ENCODE results near the gene GIMAP8.

Gene GIMAP8

GRCh38 chr7:150408393-150409299, 41.8 kb upstream of the GIMAP8 start:
- no peaks in the 10 kb centered on the region for H3K9me3 Mint-ChIP-seq
- H3K4me3 Mint-ChIP-seq: peak overlapping the region; percentile 63
- H3K27ac Mint-ChIP-seq: peak overlapping the region; percentile 93
- H3K4me1 Mint-ChIP-seq: peaks cover 63% of the 10 kb centered on the region
- ATAC-seq: peak; percentile 81
- peaks cover 53% of the 10 kb centered on the region for H3K36me3 Mint-ChIP-seq
- H3K27me3 Mint-ChIP-seq: no peaks in the 10 kb centered on the region

- ATAC-seq: no peak
- peaks cover 57% of the 10 kb centered on the region for H3K4me1 Mint-ChIP-seq
- no peaks in the 10 kb centered on the region for H3K9me3 Mint-ChIP-seq
- peak overlapping the region; percentile 63 for H3K4me3 Mint-ChIP-seq
- no peaks in the 10 kb centered on the region for H3K27me3 Mint-ChIP-seq
- peak overlapping the region; percentile 93 for H3K27ac Mint-ChIP-seq
- peaks cover 53% of the 10 kb centered on the region for H3K36me3 Mint-ChIP-seq
These were observed 41.0 kb upstream of the GIMAP8 start for GRCh38 chr7:150409300-150410030.

DNA sequence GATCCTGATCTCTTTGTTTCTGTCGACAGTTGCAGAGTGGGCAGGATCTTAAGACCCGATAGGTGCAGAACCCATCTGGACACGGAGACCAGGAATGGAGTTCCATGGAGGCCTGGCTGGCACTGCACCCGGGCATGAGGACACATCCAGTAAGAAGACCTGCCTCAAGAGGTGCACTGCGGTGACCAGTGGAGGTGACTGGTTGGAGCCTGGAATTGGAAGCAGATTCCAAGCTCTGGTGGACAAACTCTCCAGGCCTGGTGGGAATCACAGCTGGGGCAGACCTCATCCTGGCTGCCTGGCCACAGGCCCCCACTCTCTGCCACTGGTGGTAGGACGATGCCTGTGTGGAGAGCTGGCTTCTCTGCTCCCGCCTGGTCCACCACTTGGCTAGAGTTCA, 40.3 kb upstream of the GIMAP8 start:
- H3K4me1 Mint-ChIP-seq: peaks cover 58% of the 10 kb centered on the region
- peaks cover 53% of the 10 kb centered on the region for H3K36me3 Mint-ChIP-seq
- no peaks in the 10 kb centered on the region for H3K9me3 Mint-ChIP-seq
- no peak overlapping the region for H3K4me3 Mint-ChIP-seq
- H3K27ac Mint-ChIP-seq: no peak overlapping the region
- no peak for ATAC-seq
- no peaks in the 10 kb centered on the region for H3K27me3 Mint-ChIP-seq

DNA sequence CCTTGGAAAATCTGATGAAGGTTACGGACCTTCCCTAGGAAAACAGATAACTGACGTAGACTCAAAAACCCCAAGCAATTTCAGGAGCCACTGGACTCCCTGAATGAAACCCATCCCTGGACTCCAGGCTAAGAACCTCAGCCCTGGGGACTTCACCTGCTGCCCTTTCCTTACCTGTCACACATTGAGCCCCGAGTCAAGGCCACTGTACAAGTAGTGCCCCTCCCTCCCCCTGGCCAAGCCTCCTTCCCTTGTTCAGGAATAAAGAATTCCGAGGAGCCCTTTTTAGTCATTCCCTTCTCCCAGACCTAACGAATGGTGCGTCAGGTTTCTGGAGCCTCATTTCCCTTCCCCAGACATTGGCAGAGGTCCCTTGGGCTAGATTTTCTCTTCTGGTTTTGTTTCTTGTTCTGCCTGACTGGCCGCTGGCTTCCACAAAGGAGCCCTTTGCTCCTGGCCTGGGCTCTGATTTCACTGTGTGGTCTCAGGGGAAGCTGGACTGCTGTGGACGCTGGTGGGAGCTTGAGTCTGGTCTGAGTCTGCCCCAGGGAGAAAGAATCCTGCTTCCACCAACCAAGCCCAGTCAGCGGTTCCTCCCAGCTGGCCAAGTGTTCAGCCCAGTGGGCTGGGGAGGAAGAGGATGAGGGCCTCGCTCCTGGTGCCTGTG, 39.6 kb upstream of the GIMAP8 start:
- ATAC-seq: no peak
- Mint-ChIP-seq H3K9me3 (no peaks in the 10 kb centered on the region), H3K27me3 (no peaks in the 10 kb centered on the region), H3K4me1 (peaks cover 53% of the 10 kb centered on the region), H3K4me3 (no peak overlapping the region), H3K27ac (no peak overlapping the region), H3K36me3 (peaks cover 48% of the 10 kb centered on the region)

DNA sequence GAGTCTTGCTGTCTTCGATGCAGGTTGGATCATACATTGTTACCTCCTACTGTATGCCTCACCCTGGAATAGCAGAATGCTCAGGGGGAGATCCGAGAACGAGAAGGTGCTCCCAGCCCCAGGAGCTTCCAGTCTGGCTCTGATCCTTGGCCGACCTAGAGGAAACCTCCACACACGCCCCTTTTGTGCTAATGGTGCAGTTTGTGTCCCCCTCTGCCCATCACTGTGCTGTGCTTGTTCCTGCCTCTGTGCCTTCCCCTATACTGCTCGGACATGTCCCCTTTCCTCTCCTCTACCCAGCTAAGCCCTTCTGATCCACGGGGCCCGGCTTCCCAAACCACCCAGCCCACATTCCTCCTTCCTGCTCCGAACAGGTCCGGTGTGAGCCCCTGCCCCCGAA, 38.8 kb upstream of the GIMAP8 start:
- H3K27me3 Mint-ChIP-seq: no peaks in the 10 kb centered on the region
- no peak overlapping the region for H3K4me3 Mint-ChIP-seq
- peak overlapping the region; percentile 8 for H3K27ac Mint-ChIP-seq
- no peaks in the 10 kb centered on the region for H3K9me3 Mint-ChIP-seq
- ATAC-seq: no peak
- peaks cover 45% of the 10 kb centered on the region for H3K36me3 Mint-ChIP-seq
- peaks cover 46% of the 10 kb centered on the region for H3K4me1 Mint-ChIP-seq

DNA sequence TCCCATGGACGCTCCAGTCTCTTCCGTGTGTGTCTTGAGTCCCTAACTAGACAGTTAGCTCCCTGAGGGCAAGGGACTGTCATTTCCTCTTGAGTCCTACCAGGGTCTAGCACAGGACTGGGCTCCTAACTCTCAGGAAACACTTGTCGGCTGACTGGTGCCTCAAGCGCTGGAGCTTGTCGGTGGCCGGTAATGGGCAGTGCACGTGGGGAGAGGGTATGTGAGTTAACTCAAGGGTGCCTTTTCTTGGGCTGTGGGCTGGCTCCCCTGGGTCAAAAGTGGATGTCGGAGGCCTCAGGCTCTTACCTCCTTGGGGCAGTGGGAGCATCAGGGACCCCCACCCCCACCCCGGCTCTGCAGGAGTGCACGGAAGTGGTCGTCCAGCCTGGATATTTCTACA, 38.4 kb upstream of the GIMAP8 start:
- Mint-ChIP-seq H3K27ac (peak overlapping the region; percentile 8), H3K4me1 (peaks cover 43% of the 10 kb centered on the region)

DNA sequence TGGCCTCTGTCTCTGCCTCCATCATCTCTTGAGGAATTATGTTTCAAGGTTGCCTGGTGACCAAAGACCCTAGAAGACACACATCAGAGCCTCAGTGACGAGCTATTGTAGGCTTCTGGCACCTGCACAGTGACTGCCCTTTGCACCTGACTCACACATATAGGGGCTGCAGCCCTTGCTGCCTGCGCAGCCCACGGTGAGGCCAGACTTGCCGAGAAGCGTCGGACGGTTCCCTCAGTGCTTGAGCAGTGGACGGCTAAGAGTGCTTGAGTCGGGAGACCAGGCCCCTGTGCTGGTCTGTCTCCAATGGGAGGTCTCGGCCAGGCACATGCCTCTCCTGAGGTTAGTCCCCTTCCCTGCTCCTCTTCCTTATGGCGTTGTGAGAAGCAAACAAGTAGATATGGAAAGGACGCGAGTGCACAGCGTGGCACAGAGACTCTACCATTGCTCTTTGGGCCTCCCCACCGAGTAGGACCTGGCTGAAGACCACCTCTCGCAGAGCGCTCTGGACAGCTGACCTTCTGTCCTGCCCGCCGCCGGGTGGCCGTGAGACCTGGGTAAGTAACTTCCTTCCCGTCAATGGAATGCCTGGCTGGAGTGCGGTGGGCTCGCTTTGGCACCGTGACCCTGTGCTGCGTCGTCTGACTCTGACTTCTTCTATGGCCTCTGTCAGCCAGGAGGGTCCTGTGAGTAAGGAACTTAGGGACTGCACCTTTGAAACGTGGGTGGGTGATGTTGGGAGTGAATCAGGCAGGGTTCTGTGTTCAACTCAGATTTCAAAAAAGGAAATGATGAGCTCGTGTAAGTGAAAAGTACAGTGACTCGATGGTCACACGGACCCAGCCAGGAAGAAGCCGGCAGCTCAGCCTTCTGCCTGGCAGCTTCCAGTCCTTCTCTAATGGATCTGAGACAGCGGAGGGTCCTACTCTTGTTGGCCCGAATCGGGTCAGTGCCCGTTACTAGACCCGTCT, 37.6 kb upstream of the GIMAP8 start:
- Mint-ChIP-seq H3K4me1 (peaks cover 39% of the 10 kb centered on the region), H3K27ac (peak overlapping the region; percentile 8), H3K4me3 (no peak overlapping the region), H3K27me3 (no peaks in the 10 kb centered on the region), H3K36me3 (peaks cover 40% of the 10 kb centered on the region), H3K9me3 (no peaks in the 10 kb centered on the region)
- ATAC-seq: no peak

More for the DNA sequence above, 38.4 kb upstream of the GIMAP8 start:
- H3K4me3 Mint-ChIP-seq: no peak overlapping the region
- no peaks in the 10 kb centered on the region for H3K27me3 Mint-ChIP-seq
- H3K9me3 Mint-ChIP-seq: no peaks in the 10 kb centered on the region
- ATAC-seq: no peak
- peaks cover 43% of the 10 kb centered on the region for H3K36me3 Mint-ChIP-seq

GRCh38 chr7:150413640-150414081, 36.8 kb upstream of the GIMAP8 start:
- Mint-ChIP-seq H3K4me1 (peaks cover 34% of the 10 kb centered on the region), H3K27me3 (no peaks in the 10 kb centered on the region), H3K27ac (no peak overlapping the region), H3K36me3 (peaks cover 35% of the 10 kb centered on the region), H3K9me3 (no peaks in the 10 kb centered on the region), H3K4me3 (no peak overlapping the region)
- no peak for ATAC-seq

DNA sequence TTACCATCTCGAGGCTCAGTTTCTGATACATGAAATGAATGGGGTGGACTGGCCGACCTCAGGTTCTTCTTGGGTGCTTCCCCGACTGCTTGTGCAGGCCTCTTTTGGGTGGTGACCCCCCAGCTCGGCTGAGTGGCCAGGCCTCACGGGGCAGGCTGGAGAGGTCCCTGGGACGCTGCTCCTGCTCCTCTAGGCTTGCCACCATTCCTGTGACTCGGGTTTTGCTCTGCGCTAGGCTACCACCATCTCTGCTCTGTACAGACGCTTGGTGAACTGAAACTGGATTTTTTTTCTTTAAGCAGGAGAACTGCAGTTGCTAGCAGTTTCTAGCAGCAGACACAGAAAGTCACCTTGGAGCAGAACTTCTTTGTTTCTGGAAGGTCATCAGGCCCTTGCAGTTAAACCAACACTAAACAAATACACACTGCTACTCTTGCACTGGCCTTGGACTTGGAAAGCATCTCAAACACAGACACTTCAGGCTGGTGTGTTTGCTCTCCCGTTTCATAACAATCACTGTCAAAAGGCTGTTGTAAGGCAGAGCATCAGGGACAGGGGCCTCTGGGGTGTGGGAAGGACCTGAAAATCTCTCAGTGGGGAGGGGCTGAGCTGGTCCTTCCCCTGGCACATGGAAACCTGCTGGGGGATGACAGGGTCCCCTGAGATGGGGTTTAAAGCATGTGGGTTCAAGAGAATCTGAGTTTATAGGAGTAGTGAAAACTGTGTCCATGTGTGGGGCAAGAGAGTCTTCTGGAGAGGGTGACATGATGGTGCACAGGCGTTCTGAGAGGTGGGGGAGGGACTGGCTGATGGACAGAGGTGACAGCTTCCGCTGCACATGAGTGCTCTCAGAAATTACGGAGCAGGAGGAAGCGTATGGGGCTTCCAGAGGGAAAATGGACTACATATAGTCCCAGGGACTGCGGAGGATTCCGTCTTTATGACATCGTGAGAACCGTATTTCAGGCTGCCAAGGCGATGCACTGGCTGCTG, 35.0 kb upstream of the GIMAP8 start:
- Mint-ChIP-seq H3K4me1 (peaks cover 29% of the 10 kb centered on the region), H3K9me3 (no peaks in the 10 kb centered on the region)

GRCh38 chr7:150417239-150417638, 33.2 kb upstream of the GIMAP8 start:
- Mint-ChIP-seq H3K36me3 (peaks cover 11% of the 10 kb centered on the region), H3K9me3 (no peaks in the 10 kb centered on the region), H3K27ac (no peak overlapping the region), H3K4me3 (no peak overlapping the region), H3K27me3 (no peaks in the 10 kb centered on the region), H3K4me1 (peaks cover 33% of the 10 kb centered on the region)
- ATAC-seq: no peak

More for the DNA sequence above, 35.0 kb upstream of the GIMAP8 start:
- H3K27ac Mint-ChIP-seq: peak overlapping the region; percentile 16
- peaks cover 24% of the 10 kb centered on the region for H3K36me3 Mint-ChIP-seq
- no peaks in the 10 kb centered on the region for H3K27me3 Mint-ChIP-seq
- no peak overlapping the region for H3K4me3 Mint-ChIP-seq
- no peak for ATAC-seq

DNA sequence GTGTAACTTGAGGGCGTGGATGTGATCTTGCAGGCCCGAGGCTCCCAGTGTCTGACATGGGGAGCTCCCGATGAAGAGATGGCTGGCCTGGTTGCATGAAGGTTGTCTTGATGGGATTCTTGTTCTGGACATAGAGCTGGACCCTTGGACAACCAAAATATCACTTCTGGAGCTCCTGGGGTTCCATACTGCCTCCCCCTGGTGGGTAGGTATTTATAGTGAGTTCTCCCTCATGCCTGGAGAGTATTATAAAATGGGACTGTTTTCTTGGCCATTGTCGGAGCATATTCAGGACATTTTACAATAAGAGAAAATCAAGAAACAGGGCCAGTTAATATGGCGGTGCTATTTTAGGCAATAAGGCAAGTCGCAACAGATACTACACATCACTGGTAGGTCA, 32.6 kb upstream of the GIMAP8 start:
- no peaks in the 10 kb centered on the region for H3K9me3 Mint-ChIP-seq
- no peak overlapping the region for H3K4me3 Mint-ChIP-seq
- H3K36me3 Mint-ChIP-seq: peaks cover 8% of the 10 kb centered on the region
- no peaks in the 10 kb centered on the region for H3K27me3 Mint-ChIP-seq
- peaks cover 31% of the 10 kb centered on the region for H3K4me1 Mint-ChIP-seq
- no peak overlapping the region for H3K27ac Mint-ChIP-seq
- ATAC-seq: no peak

DNA sequence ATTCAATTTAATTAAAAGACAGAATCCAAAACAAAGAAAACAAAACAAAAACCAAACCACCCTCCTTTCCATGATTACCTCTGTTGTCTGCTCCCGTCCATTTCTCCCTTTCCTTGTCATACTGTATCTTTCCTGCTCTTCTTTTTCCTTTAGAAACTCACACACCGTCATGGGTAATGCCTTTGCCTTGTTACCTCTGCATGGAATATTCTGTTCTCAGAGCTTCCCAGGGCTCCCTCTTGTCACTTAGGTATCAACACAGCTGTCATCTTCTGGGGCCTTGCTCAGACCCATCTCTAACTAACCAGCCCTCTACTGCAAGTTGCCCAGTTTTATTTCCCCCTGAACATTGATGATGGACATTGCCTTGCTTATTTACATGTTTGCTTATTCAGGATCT, 30.2 kb upstream of the GIMAP8 start:
- H3K27me3 Mint-ChIP-seq: no peaks in the 10 kb centered on the region

GRCh38 chr7:150420987-150421674, 29.3 kb upstream of the GIMAP8 start:
- Mint-ChIP-seq H3K36me3 (no peaks in the 10 kb centered on the region), H3K4me3 (peak overlapping the region; percentile 35), H3K9me3 (no peaks in the 10 kb centered on the region), H3K4me1 (peaks cover 16% of the 10 kb centered on the region), H3K27ac (peak overlapping the region; percentile 14), H3K27me3 (no peaks in the 10 kb centered on the region)
- peak; percentile 94 for ATAC-seq

More for the DNA sequence above, 30.2 kb upstream of the GIMAP8 start:
- no peaks in the 10 kb centered on the region for H3K36me3 Mint-ChIP-seq
- no peak for ATAC-seq
- H3K4me3 Mint-ChIP-seq: no peak overlapping the region
- peak overlapping the region; percentile 14 for H3K27ac Mint-ChIP-seq
- no peaks in the 10 kb centered on the region for H3K9me3 Mint-ChIP-seq
- H3K4me1 Mint-ChIP-seq: peaks cover 16% of the 10 kb centered on the region
